ENCODE data around the gene FBXO41. TPM values are rescaled to one million over a fixed set of nuclear protein-coding genes. Genes with fewer than 3 reads are reported as not detected.

Gene FBXO41
- total RNA-seq, 1 experiment from 2014 or later = 34.9 TPM

DNA sequence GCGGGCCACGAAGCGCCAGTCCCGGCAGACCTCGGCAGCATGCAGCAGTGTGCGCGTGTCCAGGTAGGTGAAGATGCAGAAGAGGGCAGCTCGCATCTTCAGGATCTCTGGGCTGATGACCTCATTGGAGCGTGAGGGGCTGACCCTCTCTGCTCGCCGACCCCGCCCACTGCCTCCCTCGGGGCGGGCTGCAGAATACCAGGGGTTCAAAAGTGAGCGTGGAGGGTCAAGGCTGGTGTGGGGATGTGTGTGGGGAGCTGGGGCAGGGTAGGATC is 20.0 kb downstream of the FBXO41 start:
- Histone ChIP-seq H4K20me1 (ENCODE audit: insufficient read depth) (no peaks in the 10 kb centered on the region), H3K9me3 (ENCODE audit: control insufficient read depth in 1 of 2, insufficient read depth in 1 of 2, low read depth in 1 of 2, low read length in 2 of 2) (no peaks in the 10 kb centered on the region), H3K9me2 (ENCODE audit: insufficient read depth) (no peaks in the 10 kb centered on the region), H3K36me3 (ENCODE audit: control insufficient read depth in 1 of 2, insufficient read depth in 2 of 2, low read length in 2 of 2) (peaks cover 16 to 22% of the 10 kb centered on the region in 2 experiments; a peak in 3 of 4 replicates), H3K4me1 (ENCODE audit: control insufficient read depth in 1 of 2, insufficient read depth in 2 of 2, low read length in 2 of 2) (peaks cover 8 to 24% of the 10 kb centered on the region in 2 experiments), H3K27ac (ENCODE audit: low read depth, low read length) (no peak overlapping the region), H3K79me2 (ENCODE audit: insufficient read depth, low read length) (peaks cover 30% of the 10 kb centered on the region), H2AFZ (ENCODE audit: low read depth, low read length, poor library complexity, severe bottlenecking) (no peak overlapping the region), H3K4me2 (ENCODE audit: low read length) (no peak overlapping the region), H3K27me3 (ENCODE audit: insufficient read depth, low read length) (no peaks in the 10 kb centered on the region), H3K4me3 (replicated peaks in 1 of 2; ENCODE audit: low read depth in 1 of 2, low read length in 2 of 2) (no peak overlapping the region), H3K9ac (ENCODE audit: low read length) (no peak overlapping the region)
- ATAC-seq = no peak
- TF ChIP-seq, protein P1, sequence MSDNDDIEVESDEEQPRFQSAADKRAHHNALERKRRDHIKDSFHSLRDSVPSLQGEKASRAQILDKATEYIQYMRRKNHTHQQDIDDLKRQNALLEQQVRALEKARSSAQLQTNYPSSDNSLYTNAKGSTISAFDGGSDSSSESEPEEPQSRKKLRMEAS (IDR thresholded peaks at IDR 0.05) = no peak
- no peak for TF ChIP-seq SIN3A (IDR thresholded peaks at IDR 0.05; ENCODE audit: low read depth)
- TF ChIP-seq CEBPB (IDR thresholded peaks at IDR 0.05; ENCODE audit: low read depth) = no peak
- TF ChIP-seq, protein P2, sequence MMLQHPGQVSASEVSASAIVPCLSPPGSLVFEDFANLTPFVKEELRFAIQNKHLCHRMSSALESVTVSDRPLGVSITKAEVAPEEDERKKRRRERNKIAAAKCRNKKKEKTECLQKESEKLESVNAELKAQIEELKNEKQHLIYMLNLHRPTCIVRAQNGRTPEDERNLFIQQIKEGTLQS (IDR thresholded peaks at IDR 0.05) = no peak
- TF ChIP-seq, protein P3, sequence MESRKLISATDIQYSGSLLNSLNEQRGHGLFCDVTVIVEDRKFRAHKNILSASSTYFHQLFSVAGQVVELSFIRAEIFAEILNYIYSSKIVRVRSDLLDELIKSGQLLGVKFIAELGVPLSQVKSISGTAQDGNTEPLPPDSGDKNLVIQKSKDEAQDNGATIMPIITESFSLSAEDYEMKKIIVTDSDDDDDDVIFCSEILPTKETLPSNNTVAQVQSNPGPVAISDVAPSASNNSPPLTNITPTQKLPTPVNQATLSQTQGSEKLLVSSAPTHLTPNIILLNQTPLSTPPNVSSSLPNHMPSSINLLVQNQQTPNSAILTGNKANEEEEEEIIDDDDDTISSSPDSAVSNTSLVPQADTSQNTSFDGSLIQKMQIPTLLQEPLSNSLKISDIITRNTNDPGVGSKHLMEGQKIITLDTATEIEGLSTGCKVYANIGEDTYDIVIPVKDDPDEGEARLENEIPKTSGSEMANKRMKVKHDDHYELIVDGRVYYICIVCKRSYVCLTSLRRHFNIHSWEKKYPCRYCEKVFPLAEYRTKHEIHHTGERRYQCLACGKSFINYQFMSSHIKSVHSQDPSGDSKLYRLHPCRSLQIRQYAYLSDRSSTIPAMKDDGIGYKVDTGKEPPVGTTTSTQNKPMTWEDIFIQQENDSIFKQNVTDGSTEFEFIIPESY (IDR thresholded peaks at IDR 0.05; ENCODE audit: extremely low read depth, insufficient replicate concordance, low read length) = no peak
- no peak for TF ChIP-seq EZH2 (IDR thresholded peaks at IDR 0.05)
- POLR2A ChIA-PET = no interaction called here
- RAD21 ChIA-PET (ENCODE audit: low non-redundant PET in 1 of 2, low total read pairs in 2 of 2, uncharacterized antibody in 2 of 2, unreplicated experiment in 2 of 2) = no interaction called here
- CTCF ChIA-PET = no interaction called here
- no peak for DNase-seq (ENCODE audit: low read depth, low spot score)
- no TSS peak for BruUV-seq (replicated peaks)
- intact Hi-C loops (cut with micrococcal nuclease) = no loop called here
